Measurements from ENCODE around the gene GLP1R.

DNA sequence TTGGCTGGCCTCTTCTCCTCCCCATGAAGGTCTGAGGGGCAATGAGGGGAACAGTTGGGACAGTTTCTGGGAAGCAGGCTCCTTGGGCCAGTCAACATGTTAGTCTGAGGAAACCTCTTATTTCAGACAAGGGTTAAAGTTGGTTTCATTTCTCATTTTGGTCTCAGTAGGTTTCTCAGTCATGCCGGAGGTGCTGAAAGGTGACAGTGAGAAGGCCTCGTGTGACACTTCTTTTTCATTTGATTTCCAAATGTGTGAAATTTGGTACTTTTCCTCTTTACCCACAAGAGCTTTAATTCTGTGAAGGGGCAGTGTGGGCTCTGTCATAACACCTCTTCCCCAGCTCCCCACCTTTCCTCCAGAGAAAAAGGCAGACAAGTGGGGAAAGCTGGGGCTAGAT lies 7.5 kb upstream of the GLP1R start:
- no peak for TF ChIP-seq POLR2A (IDR thresholded peaks at IDR 0.05)
- TF ChIP-seq, protein P1, sequence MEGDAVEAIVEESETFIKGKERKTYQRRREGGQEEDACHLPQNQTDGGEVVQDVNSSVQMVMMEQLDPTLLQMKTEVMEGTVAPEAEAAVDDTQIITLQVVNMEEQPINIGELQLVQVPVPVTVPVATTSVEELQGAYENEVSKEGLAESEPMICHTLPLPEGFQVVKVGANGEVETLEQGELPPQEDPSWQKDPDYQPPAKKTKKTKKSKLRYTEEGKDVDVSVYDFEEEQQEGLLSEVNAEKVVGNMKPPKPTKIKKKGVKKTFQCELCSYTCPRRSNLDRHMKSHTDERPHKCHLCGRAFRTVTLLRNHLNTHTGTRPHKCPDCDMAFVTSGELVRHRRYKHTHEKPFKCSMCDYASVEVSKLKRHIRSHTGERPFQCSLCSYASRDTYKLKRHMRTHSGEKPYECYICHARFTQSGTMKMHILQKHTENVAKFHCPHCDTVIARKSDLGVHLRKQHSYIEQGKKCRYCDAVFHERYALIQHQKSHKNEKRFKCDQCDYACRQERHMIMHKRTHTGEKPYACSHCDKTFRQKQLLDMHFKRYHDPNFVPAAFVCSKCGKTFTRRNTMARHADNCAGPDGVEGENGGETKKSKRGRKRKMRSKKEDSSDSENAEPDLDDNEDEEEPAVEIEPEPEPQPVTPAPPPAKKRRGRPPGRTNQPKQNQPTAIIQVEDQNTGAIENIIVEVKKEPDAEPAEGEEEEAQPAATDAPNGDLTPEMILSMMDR (IDR thresholded peaks at IDR 0.05): no peak
